HEK293 (cell line): Measurements from ENCODE around the gene AAK1.

Experiments used
- CTCF ChIA-PET: fragments of 350-600 bp; formaldehyde crosslinking; extraction: SDS; loops from one replicate; lab custom pipeline; 2021; ENCODE audit warnings: antibody characterized with exemption; lab: Yijun Ruan, JAX
- POLR2A ChIA-PET: fragments of 300-600 bp; formaldehyde crosslinking; extraction: SDS; loops from one replicate; lab custom pipeline; 2020; ENCODE audit warnings: antibody characterized with exemption, inconsistent platforms; lab: Yijun Ruan, JAX
- H3K27ac ChIP-seq: fragments of 200-500 bp; sonication (Bioruptor generic); 2 replicates; pipeline ENCODE4 v1.5.1; 2014; ENCODE audit warnings: low read depth, low read length, control low read depth, inconsistent platforms; ENCODE audit errors: extremely low read depth
- H3K36me3 ChIP-seq, 2 experiments: fragments of 200-500 bp in 1 of 2; sonication (Bioruptor generic) in 1 of 2; 1 replicate in 1 of 2; 2 replicates in 1 of 2; pipeline ENCODE4 v1.5.1; 2014 to 2017; ENCODE audit warnings: inconsistent platforms in 2 of 2, low read length in 2 of 2; ENCODE audit not compliant: control insufficient read depth in 2 of 2, insufficient read depth in 1 of 2
- H3K4me1 ChIP-seq: fragments of 200-500 bp; sonication (Bioruptor generic); 2 replicates; pipeline ENCODE4 v1.5.1; 2014; ENCODE audit warnings: mild to moderate bottlenecking, low read length, inconsistent platforms; ENCODE audit not compliant: control insufficient read depth, insufficient read depth
- H3K4me3 ChIP-seq: 2 replicates; pipeline ENCODE4 v1.5.1; 2011; ENCODE audit warnings: low read depth, mild to moderate bottlenecking, control low read depth, low read length, moderate library complexity
- H3K9me3 ChIP-seq: fragments of 200-500 bp; sonication (Bioruptor generic); 2 replicates; pipeline ENCODE4 v1.5.1; 2014; ENCODE audit warnings: low read depth, low read length, inconsistent platforms; ENCODE audit not compliant: control insufficient read depth, insufficient read depth
- HOXD13 ChIP-seq: sonication (generic); formaldehyde crosslinking; IDR thresholded peaks from 2 replicates; pipeline ENCODE4 v1.8.0; 2022; ENCODE audit warnings: missing genetic modification reagents, borderline replicate concordance
- KLF1 ChIP-seq: fragments of 450-650 bp; formaldehyde crosslinking; IDR thresholded peaks from 2 replicates; pipeline ENCODE4 v1.5.1; 2016; ENCODE audit warnings: missing biosample characterization, missing genetic modification characterization
- KLF8 ChIP-seq: fragments of 450-650 bp; formaldehyde crosslinking; IDR thresholded peaks from 2 replicates; pipeline ENCODE4 v1.5.1; 2016; ENCODE audit warnings: missing biosample characterization, missing genetic modification characterization
- MEIS1 ChIP-seq: sonication (generic); formaldehyde crosslinking; IDR thresholded peaks from 2 replicates; pipeline ENCODE4 v1.8.1; 2022; ENCODE audit warnings: missing genetic modification reagents, mild to moderate bottlenecking, borderline replicate concordance
- ZFP3 ChIP-seq: fragments of 450-650 bp; formaldehyde crosslinking; IDR thresholded peaks from 2 replicates; pipeline ENCODE4 v1.5.1; 2016; ENCODE audit warnings: low read depth, missing biosample characterization, missing genetic modification characterization
- ZFP69B ChIP-seq: fragments of 450-650 bp; formaldehyde crosslinking; IDR thresholded peaks from 2 replicates; pipeline ENCODE4 v1.5.1; 2016; ENCODE audit warnings: missing biosample characterization, missing genetic modification characterization
- ZNF10 ChIP-seq: fragments of 450-650 bp; formaldehyde crosslinking; IDR thresholded peaks from 2 replicates; pipeline ENCODE4 v1.5.1; 2017; ENCODE audit warnings: missing biosample characterization, missing genetic modification characterization
- ZNF140 ChIP-seq: fragments of 450-650 bp; formaldehyde crosslinking; IDR thresholded peaks from 2 replicates; pipeline ENCODE4 v1.5.1; 2016; ENCODE audit warnings: missing biosample characterization, missing genetic modification characterization
- ZNF174 ChIP-seq: fragments of 450-650 bp; formaldehyde crosslinking; IDR thresholded peaks from 2 replicates; pipeline ENCODE4 v1.5.0; 2017; ENCODE audit warnings: missing biosample characterization, mild to moderate bottlenecking, missing genetic modification characterization
- ZNF175 ChIP-seq: fragments of 450-650 bp; formaldehyde crosslinking; IDR thresholded peaks from 2 replicates; pipeline ENCODE4 v1.5.1; 2016; ENCODE audit warnings: missing biosample characterization, missing genetic modification characterization
- ZNF239 ChIP-seq: fragments of 450-650 bp; formaldehyde crosslinking; IDR thresholded peaks from 2 replicates; pipeline ENCODE4 v1.5.1; 2016; ENCODE audit warnings: missing biosample characterization, missing genetic modification characterization
- ZNF391 ChIP-seq: fragments of 450-650 bp; formaldehyde crosslinking; IDR thresholded peaks from 2 replicates; pipeline ENCODE4 v1.5.1; 2016; ENCODE audit warnings: low read depth, missing biosample characterization, missing genetic modification characterization, borderline replicate concordance
- ZNF626 ChIP-seq: fragments of 450-650 bp; sonication (Bioruptor Pico); formaldehyde crosslinking; IDR thresholded peaks from 2 replicates; pipeline ENCODE4 v1.5.1; 2018; ENCODE audit warnings: missing biosample characterization, missing genetic modification characterization, inconsistent platforms
- ZNF629 ChIP-seq: fragments of 450-650 bp; formaldehyde crosslinking; IDR thresholded peaks from 2 replicates; pipeline ENCODE4 v1.5.1; 2017; ENCODE audit warnings: missing biosample characterization, missing genetic modification characterization
- ZNF768 ChIP-seq: fragments of 450-650 bp; formaldehyde crosslinking; IDR thresholded peaks from 2 replicates; pipeline ENCODE4 v1.5.1; 2018; ENCODE audit warnings: missing biosample characterization, mild to moderate bottlenecking, missing genetic modification characterization
- ZNF791 ChIP-seq: fragments of 450-650 bp; formaldehyde crosslinking; IDR thresholded peaks from 2 replicates; pipeline ENCODE4 v1.5.1; 2016; ENCODE audit warnings: missing biosample characterization, missing genetic modification characterization
- ZNF830 ChIP-seq: fragments of 450-650 bp; IDR thresholded peaks from 2 replicates; pipeline ENCODE4 v1.5.0; 2018; ENCODE audit warnings: missing biosample characterization, missing genetic modification characterization, low read depth, mild to moderate bottlenecking, moderate library complexity
- ZNF843 ChIP-seq: fragments of 450-650 bp; formaldehyde crosslinking; IDR thresholded peaks from 2 replicates; pipeline ENCODE4 v1.5.1; 2016; ENCODE audit warnings: missing biosample characterization, missing genetic modification characterization
- TF ChIP-seq, protein P1 (sequence below): fragments of 450-650 bp; formaldehyde crosslinking; IDR thresholded peaks from 2 replicates; pipeline ENCODE4 v1.5.1; 2017; ENCODE audit warnings: missing biosample characterization, missing genetic modification characterization
- TF ChIP-seq, protein P2 (sequence below): fragments of 450-650 bp; IDR thresholded peaks from 2 replicates; pipeline ENCODE4 v1.5.1; 2018; ENCODE audit warnings: missing biosample characterization, mild to moderate bottlenecking, missing genetic modification characterization
- TF ChIP-seq, protein P3 (sequence below): fragments of 450-650 bp; formaldehyde crosslinking; IDR thresholded peaks from 2 replicates; pipeline ENCODE4 v1.5.1; 2016; ENCODE audit warnings: missing biosample characterization, missing genetic modification characterization
- TF ChIP-seq, protein P4 (sequence below): fragments of 450-650 bp; formaldehyde crosslinking; IDR thresholded peaks from 2 replicates; pipeline ENCODE4 v1.5.1; 2016; ENCODE audit warnings: missing biosample characterization, missing genetic modification characterization, borderline replicate concordance
- TF ChIP-seq, protein P5 (sequence below): fragments of 450-650 bp; formaldehyde crosslinking; IDR thresholded peaks from 2 replicates; pipeline ENCODE4 v1.5.1; 2016; ENCODE audit warnings: missing biosample characterization, missing genetic modification characterization
- TF ChIP-seq, protein P6 (sequence below): fragments of 450-650 bp; formaldehyde crosslinking; IDR thresholded peaks from 2 replicates; pipeline ENCODE4 v1.5.1; 2016; ENCODE audit warnings: missing biosample characterization, missing genetic modification characterization

Gene AAK1

DNA sequence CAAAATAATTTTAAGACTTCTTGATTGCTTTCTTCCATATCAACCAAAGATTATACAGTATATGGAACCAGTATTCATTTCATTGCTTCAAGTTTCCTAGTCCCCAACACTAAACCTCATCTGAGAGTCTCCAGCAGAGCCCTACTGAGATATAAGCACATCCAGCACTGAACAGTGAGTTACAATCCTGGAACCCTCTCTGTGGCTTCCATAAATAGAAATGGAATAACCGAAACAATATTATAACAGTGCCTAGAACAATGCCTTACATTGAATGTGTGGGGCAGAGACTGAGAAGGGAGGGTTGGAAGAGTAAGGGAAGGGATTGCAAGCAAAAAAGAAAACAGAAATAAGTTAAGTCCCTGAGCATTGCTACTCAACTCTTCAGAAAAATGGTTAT is 18.9 kb downstream of the AAK1 start (continued):
- no peak for TF ChIP-seq ZNF140 (tag by site-specific recombination)
- TF ChIP-seq ZNF626 (tag by site-specific recombination) = no peak
- TF ChIP-seq HOXD13 (CRISPR knock-in tag) = no peak
- TF ChIP-seq ZNF391 = no peak
- TF ChIP-seq ZNF174 (tag by site-specific recombination) = no peak

DNA sequence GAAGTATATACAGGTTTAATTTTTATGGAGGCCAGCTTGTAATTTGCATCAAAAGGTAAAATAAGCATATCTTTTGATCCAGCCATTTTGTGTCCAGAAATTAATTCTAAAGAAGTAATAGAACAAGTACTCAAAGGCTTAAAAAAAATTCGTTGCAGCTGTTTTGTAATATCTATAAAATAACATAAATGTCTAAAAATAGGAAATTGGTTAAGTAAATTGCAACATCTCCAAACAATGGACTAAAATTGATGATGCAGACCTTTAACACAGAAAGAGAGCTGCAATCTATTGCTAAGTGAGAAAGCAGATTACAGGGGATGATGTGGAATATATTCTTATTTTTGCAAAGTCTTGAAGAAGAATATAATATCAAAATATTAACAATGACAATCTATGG is 19.4 kb downstream of the AAK1 start:
- Histone ChIP-seq H3K9me3 (no peaks in the 10 kb centered on the region), H3K36me3 (no peaks in the 10 kb centered on the region), H3K4me3 (no peak overlapping the region), H3K4me1 (0 out of 2 replicates have a peak, but pooled peaks cover 2% of the 10 kb centered on the region), H3K27ac (no peak overlapping the region)
- ChIA-PET POLR2A (no interaction called here), CTCF (no interaction called here)
- TF ChIP-seq, protein P1, sequence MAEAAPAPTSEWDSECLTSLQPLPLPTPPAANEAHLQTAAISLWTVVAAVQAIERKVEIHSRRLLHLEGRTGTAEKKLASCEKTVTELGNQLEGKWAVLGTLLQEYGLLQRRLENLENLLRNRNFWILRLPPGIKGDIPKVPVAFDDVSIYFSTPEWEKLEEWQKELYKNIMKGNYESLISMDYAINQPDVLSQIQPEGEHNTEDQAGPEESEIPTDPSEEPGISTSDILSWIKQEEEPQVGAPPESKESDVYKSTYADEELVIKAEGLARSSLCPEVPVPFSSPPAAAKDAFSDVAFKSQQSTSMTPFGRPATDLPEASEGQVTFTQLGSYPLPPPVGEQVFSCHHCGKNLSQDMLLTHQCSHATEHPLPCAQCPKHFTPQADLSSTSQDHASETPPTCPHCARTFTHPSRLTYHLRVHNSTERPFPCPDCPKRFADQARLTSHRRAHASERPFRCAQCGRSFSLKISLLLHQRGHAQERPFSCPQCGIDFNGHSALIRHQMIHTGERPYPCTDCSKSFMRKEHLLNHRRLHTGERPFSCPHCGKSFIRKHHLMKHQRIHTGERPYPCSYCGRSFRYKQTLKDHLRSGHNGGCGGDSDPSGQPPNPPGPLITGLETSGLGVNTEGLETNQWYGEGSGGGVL (tag by site-specific recombination) = no peak
- TF ChIP-seq ZNF391 (no peak), ZFP3 (no peak), ZNF768 (tag by site-specific recombination) (no peak), ZNF830 (tag by site-specific recombination) (no peak), ZNF843 (no peak), KLF1 (tag by site-specific recombination) (no peak), ZNF239 (tag by site-specific recombination) (no peak), KLF8 (no peak), ZNF629 (no peak), ZNF175 (tag by site-specific recombination) (no peak), ZFP69B (tag by site-specific recombination) (no peak), ZNF791 (tag by site-specific recombination) (no peak), ZNF10 (tag by site-specific recombination) (no peak), MEIS1 (CRISPR knock-in tag) (no peak)
- TF ChIP-seq, protein P2, sequence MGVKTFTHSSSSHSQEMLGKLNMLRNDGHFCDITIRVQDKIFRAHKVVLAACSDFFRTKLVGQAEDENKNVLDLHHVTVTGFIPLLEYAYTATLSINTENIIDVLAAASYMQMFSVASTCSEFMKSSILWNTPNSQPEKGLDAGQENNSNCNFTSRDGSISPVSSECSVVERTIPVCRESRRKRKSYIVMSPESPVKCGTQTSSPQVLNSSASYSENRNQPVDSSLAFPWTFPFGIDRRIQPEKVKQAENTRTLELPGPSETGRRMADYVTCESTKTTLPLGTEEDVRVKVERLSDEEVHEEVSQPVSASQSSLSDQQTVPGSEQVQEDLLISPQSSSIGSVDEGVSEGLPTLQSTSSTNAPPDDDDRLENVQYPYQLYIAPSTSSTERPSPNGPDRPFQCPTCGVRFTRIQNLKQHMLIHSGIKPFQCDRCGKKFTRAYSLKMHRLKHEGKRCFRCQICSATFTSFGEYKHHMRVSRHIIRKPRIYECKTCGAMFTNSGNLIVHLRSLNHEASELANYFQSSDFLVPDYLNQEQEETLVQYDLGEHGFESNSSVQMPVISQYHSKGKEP (tag by site-specific recombination) = no peak
- TF ChIP-seq, protein P3, sequence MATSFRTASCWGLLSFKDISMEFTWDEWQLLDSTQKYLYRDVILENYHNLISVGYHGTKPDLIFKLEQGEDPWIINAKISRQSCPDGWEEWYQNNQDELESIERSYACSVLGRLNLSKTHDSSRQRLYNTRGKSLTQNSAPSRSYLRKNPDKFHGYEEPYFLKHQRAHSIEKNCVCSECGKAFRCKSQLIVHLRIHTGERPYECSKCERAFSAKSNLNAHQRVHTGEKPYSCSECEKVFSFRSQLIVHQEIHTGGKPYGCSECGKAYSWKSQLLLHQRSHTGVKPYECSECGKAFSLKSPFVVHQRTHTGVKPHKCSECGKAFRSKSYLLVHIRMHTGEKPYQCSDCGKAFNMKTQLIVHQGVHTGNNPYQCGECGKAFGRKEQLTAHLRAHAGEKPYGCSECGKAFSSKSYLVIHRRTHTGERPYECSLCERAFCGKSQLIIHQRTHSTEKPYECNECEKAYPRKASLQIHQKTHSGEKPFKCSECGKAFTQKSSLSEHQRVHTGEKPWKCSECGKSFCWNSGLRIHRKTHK (tag by site-specific recombination) = no peak
- TF ChIP-seq, protein P4, sequence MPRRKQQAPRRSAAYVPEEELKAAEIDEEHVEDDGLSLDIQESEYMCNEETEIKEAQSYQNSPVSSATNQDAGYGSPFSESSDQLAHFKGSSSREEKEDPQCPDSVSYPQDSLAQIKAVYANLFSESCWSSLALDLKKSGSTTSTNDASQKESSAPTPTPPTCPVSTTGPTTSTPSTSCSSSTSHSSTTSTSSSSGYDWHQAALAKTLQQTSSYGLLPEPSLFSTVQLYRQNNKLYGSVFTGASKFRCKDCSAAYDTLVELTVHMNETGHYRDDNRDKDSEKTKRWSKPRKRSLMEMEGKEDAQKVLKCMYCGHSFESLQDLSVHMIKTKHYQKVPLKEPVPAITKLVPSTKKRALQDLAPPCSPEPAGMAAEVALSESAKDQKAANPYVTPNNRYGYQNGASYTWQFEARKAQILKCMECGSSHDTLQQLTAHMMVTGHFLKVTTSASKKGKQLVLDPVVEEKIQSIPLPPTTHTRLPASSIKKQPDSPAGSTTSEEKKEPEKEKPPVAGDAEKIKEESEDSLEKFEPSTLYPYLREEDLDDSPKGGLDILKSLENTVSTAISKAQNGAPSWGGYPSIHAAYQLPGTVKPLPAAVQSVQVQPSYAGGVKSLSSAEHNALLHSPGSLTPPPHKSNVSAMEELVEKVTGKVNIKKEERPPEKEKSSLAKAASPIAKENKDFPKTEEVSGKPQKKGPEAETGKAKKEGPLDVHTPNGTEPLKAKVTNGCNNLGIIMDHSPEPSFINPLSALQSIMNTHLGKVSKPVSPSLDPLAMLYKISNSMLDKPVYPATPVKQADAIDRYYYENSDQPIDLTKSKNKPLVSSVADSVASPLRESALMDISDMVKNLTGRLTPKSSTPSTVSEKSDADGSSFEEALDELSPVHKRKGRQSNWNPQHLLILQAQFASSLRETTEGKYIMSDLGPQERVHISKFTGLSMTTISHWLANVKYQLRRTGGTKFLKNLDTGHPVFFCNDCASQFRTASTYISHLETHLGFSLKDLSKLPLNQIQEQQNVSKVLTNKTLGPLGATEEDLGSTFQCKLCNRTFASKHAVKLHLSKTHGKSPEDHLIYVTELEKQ (tag by site-specific recombination) = no peak
- TF ChIP-seq, protein P5, sequence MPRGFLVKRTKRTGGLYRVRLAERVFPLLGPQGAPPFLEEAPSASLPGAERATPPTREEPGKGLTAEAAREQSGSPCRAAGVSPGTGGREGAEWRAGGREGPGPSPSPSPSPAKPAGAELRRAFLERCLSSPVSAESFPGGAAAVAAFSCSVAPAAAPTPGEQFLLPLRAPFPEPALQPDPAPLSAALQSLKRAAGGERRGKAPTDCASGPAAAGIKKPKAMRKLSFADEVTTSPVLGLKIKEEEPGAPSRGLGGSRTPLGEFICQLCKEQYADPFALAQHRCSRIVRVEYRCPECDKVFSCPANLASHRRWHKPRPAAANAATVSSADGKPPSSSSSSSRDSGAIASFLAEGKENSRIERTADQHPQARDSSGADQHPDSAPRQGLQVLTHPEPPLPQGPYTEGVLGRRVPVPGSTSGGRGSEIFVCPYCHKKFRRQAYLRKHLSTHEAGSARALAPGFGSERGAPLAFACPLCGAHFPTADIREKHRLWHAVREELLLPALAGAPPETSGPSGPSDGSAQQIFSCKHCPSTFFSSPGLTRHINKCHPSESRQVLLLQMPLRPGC (tag by site-specific recombination) = no peak
- TF ChIP-seq, protein P6, sequence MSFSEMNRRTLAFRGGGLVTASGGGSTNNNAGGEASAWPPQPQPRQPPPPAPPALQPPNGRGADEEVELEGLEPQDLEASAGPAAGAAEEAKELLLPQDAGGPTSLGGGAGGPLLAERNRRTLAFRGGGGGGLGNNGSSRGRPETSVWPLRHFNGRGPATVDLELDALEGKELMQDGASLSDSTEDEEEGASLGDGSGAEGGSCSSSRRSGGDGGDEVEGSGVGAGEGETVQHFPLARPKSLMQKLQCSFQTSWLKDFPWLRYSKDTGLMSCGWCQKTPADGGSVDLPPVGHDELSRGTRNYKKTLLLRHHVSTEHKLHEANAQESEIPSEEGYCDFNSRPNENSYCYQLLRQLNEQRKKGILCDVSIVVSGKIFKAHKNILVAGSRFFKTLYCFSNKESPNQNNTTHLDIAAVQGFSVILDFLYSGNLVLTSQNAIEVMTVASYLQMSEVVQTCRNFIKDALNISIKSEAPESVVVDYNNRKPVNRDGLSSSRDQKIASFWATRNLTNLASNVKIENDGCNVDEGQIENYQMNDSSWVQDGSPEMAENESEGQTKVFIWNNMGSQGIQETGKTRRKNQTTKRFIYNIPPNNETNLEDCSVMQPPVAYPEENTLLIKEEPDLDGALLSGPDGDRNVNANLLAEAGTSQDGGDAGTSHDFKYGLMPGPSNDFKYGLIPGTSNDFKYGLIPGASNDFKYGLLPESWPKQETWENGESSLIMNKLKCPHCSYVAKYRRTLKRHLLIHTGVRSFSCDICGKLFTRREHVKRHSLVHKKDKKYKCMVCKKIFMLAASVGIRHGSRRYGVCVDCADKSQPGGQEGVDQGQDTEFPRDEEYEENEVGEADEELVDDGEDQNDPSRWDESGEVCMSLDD = no peak
